Putamen (tissue), 1 donor: ENCODE results near the gene LMOD2.

Experiments used
- DNase-seq: peaks from one replicate; pipeline ENCODE4 v3.0.0-alpha.2; 2016; ENCODE audit warnings: low spot score

The LMOD2 gene

GRCh38 chr7:123673752-123674398 lies 18.2 kb downstream of the LMOD2 start:
- DNase-seq = no peak

DNA sequence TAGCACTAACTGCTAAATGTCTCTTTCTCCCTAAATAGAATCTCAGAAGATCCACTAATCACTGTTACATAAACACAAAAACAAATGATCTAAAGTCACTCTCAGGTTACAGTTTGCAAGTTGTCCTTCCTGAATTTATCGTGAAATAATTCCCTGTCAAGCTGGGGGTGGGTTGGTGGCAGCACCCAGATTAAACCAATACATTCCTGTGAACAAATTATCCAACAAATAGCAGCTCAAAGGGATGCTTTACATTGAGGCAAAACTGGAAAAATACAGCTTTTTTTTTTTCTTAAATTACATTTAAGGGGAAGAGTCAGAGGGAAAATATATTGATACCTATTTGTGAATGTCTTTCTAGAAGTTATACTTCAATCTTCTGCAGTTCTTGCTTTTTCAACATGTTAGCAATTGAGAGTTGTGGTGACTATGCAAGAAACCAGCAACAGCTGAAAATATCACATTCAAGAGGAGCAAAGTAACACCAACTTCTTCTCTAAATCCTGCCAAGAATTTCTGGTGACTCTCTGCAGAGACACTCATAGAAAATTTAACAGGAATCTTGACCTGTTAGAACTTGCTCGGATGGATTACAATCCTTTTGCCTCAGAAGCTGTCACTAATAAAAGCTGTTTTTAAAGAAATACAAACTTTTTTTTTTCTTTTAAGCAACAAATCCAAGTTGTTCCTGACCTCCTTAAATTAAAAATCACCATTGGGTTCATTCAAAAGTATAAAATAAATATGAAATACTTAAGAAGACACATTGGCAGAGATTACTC lies 18.9 kb downstream of the LMOD2 start:
- DNase-seq = no peak

GRCh38 chr7:123675181-123675473 lies 19.5 kb downstream of the LMOD2 start:
- no peak for DNase-seq

DNA sequence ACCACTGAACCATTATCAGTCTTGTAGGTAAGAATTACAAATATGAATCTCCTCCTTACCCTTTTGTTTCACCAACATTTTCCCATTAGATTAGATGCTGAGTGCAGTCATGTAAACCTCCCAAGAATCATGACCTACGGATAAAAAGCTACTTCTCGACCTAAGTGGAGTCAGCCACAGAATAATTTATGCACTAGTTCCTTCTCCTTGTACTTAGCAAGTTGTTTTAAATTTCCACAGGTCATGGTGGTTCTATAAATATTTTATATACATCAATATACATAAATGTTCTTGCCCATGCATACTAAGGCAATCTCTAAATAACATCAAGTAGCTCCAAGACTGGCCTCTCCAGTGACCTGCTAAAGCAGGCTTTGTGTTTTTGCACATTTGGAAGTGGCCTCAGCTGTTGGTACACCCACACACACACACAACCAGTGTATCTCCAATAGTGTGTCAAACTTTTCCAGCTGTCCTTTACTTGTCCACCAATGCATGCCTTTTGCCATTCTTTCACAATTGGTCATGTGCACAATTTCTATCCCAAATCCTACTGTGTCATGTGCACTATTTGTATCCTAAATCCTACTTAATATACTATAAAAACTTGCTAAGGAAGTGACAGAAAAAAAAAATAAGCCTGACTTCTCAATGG lies 21.5 kb downstream of the LMOD2 start:
- no peak for DNase-seq

- DNase-seq = no peak
These were observed 23.9 kb downstream of the LMOD2 start for GRCh38 chr7:123679614-123680013.

GRCh38 chr7:123680580-123680979 lies 24.9 kb downstream of the LMOD2 start:
- no peak for DNase-seq

- DNase-seq = no peak
These were observed 25.9 kb downstream of the LMOD2 start for GRCh38 chr7:123681561-123681960.

DNA sequence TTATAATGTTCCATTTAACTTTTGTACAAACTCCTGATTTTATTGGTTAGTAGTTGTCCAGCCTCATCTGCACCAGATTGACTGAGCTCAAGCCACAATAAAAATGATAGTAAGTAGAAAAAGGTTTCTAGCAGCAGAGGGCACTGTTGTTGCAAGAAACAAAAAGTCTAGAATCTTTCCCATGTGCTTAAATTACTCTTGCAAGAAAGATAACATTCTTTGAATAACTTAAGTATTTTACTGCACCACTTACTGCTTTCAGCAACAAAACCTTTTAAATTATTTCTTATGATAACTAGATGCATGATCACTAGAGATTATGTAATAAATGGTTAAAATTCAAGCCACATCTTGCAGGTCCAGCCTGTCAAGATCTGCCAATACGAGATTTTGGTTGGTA lies 27.0 kb downstream of the LMOD2 start:
- peak; percentile 18 for DNase-seq

- DNase-seq = no peak
These were observed 31.5 kb downstream of the LMOD2 start for GRCh38 chr7:123687161-123687560.

- no peak for DNase-seq
These were observed 32.1 kb downstream of the LMOD2 start for GRCh38 chr7:123687727-123688126.

GRCh38 chr7:123689250-123689649 lies 33.6 kb downstream of the LMOD2 start:
- no peak for DNase-seq

- no peak for DNase-seq
These were observed 34.9 kb downstream of the LMOD2 start for GRCh38 chr7:123690550-123690949.

DNA sequence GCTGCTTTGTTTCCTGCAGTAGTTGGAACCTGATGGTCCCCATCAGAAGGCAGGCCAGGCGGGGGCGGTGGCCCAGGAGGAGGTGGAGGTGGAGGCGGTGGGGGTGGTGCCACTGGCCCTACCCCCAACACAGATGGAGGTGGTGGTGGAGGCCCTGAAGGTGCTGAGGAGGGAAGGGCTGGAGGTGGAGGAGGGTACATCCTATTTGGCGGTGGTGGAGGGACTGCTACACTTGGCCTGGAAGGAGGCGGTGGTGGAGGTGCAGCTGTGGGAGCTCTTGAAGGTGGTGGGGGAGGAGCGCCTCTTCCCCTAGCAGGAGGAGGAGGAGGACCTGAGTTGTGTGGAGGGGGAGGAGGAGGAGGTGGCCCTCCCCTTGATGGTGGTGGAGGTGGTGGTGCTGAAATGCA lies 36.8 kb downstream of the LMOD2 start:
- no peak for DNase-seq

DNA sequence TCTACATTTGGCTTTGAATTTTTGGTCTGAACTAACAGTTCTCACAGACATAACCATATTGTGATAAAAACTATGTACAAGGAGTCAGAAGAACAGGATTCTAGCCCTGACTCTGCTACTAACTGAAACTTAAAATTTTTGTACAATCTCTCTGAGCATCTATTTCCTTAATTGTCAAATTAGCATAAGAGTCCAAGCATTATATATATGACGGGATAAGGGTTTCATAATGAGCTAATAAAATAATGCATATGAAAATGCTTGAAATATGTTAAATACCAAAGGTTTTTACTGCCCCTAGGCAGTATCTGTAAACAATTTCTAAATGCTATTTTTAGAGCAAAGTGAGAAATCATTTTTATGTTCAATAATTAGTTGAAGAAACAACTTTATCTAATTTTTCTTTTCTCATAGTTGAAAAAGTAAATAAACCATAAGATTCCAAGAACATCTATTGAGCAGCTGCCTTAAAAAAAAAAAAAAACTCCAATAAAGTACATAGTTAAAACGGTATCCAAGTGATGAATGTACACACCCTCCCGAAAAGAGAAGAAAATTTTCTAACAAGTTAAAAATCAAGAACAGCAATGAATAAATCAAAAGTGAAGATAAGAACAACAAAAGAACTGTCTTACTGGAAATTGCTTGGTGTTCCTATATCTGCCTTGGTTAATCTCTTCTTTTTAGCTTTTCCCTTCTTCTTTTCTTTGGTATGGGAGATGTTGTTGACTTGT lies 40.4 kb downstream of the LMOD2 start:
- no peak for DNase-seq

GRCh38 chr7:123705211-123705901 lies 49.7 kb downstream of the LMOD2 start:
- DNase-seq = no peak

- no peak for DNase-seq
These were observed 53.9 kb downstream of the LMOD2 start for GRCh38 chr7:123709525-123709924.

GRCh38 chr7:123710683-123711082 lies 55.0 kb downstream of the LMOD2 start:
- DNase-seq = no peak

- DNase-seq = no peak
These were observed 56.2 kb downstream of the LMOD2 start for GRCh38 chr7:123711832-123712293.

DNA sequence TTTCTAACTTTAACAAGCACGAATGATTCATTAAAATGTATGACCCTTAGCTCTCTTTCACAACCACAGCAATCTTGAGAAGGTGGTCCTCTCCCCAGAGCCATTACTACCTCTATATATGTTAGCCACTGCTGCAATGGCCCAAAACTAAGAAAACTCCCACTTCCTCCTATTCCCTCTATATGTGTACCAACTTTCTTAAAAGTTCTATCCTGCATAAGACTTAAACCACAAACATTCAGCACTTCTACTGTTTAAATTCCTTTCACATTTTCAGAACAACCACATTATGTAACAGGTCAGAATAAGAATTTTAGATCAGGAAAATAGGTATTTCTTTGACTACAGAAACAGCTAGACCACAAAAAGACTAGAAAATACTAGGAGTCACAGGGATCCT lies 57.0 kb downstream of the LMOD2 start:
- DNase-seq = no peak
